GM19324 (cell line): ENCODE data around the gene ITSN1.
"Not testable (repeated sequence)": the region's sequence is repeated elsewhere in the genome, so short reads cannot be mapped to it uniquely, and the experiment has no call there.

Experiments used
- ATAC-seq: cut with Tn5 transposase; IDR thresholded peaks from one replicate; pipeline ENCODE4 v1.9.1; 2021; ENCODE audit warnings: mild to moderate bottlenecking, moderate library complexity; ENCODE audit not compliant: unreplicated experiment, low FRiP score

The ITSN1 gene

DNA sequence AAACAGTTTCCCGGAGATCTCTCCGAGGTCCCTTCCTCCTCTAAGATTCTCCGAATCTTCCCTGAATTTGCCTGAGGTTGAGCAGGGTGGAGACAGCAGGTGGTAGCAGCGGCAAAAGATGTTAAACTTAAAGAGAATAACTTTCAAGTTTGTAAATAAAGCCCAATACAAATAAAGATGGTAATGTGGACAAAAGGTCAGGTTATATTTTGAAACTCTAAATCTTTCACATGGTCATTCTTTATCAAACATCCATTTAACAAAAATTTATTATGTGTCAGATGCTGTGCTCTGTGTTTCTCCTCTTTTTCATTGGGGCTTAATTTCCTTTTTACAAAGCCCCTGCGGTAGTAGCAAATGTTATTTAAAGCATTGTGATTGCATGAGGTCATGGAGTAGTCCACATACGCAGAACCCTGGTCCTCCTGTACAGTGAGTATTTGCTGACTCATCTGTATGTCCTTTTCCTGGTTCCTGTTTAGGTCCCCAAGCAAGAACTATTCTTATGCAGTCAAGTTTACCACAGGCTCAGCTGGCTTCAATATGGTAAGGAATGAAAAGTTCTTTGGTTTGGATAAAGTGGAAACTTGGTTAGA, 119.2 kb downstream of the ITSN1 start:
- no peak for ATAC-seq

DNA sequence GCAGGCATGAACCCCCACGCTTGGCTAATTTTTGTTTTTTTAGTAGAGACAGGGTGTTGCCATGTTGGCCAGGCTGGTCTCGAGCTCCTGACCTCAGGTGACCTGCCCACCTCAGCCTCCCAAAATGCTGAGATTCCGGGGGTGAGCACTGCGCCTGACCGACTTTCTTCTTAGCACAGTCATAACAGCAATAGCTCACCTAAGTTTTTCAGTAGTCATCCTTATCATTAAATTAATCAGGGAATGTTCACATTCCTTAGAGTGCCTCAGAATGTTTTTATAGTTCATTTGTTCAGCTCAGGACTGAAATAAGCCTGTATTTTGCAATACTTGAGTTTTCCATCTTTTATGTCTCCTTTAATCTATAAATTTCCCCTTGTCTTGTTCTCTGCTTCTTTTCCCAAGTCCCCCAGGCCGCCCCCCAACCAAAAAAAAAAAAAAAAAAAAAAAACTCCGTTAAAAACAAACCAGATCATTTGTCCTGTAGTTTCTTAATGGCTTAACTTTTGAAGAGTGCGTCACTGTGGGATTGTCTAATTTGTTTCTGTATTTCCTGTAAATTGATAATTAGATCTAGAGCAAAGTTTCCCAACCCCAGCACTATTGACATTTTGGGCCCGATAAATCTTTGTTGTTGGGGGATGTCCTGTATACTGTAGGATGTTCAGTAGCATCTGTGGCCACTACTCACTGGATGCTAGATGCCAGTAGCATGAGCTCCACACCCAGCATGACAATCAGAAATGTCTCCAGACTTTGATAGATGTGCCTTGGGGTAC, 120.7 kb downstream of the ITSN1 start:
- no peak for ATAC-seq

DNA sequence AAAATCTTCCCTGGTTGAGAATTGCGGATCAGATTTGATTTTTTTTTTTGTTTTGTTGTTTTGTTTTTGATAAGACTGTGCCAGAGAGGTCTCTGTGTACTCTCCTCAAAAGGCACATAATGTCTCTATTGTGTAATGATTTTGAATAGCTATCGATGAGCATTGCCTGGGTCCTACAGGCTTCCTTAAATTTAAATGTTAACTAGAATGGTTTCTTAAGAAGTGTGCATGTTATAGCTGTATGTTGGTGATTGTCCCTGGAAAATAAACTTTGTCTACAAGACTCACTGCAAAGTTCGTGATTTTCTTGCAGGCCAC, 121.2 kb downstream of the ITSN1 start:
- ATAC-seq, result no peak

DNA sequence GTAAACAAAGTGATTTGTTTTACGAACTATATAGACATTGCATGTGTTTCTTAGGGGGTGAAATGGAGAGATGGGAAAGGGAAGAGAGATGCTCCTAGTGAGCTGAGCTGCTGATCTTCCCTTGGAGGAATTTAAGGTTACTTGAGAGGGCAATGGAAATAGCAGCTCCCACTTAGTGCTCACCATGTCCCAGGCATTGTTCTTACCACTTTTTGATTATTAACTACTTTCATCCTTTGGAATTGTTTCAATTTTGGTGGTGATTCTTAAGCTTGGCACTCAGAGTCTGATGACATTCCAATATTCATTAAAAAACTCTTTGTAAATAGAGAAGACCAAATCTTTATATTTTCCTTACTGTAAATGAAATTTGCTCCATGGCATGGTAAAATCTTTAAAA, 124.9 kb downstream of the ITSN1 start:
- ATAC-seq, result no peak

DNA sequence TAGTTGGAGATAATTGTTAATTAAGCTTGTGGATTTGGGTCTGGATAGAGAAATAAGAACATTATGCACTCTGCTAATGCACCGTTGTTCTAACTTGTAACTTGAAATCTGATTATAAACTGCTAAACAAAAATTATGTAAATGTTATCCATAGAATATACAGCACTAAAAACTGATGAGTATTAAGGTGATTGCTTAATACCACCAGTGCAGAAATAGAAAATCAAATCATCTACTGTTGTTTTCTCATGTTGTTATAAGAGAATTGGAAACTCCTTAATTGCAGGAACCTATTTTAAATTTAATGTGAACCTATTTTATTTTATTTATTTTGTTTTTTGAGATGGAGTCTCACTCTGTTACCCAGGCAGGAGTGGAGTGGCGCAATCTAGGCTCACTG, 125.7 kb downstream of the ITSN1 start:
- no peak for ATAC-seq

DNA sequence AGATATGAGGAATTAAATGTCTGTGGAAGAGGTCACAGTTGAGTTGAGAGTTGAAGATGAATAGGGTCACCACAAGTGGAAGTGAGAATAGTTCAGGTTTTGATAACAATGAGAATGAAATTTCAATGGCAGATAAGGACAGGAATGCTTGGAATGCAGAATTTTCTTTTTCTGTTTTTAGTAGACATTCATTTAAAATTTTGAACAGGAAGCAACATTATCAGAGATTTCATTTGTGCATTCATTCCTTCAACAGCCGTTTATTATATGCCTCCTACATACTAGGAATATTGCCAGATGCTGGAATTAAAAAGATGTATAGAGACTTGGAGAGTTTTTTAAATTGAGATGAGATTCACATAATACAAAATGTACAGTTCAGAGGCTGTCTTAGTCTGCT, 126.8 kb downstream of the ITSN1 start:
- no peak for ATAC-seq

DNA sequence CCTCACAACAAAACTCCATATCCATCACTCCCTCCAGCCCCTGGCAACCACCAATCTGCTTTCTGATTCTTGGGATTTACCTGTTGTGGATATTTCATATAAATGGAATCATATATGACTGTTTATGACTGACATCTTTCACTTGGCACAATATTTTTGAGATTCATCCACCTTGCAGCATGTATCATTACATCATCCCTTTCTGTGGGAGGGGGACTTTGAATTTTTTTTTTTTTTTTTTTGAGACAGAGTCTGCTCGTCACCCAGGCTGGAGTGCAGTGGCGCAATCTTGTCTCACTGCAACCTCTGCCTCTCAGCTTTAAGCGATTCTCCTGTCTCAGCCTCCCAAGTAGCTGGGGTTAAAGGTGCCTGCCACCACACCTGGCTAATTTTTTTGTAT, 128.2 kb downstream of the ITSN1 start:
- no peak for ATAC-seq

DNA sequence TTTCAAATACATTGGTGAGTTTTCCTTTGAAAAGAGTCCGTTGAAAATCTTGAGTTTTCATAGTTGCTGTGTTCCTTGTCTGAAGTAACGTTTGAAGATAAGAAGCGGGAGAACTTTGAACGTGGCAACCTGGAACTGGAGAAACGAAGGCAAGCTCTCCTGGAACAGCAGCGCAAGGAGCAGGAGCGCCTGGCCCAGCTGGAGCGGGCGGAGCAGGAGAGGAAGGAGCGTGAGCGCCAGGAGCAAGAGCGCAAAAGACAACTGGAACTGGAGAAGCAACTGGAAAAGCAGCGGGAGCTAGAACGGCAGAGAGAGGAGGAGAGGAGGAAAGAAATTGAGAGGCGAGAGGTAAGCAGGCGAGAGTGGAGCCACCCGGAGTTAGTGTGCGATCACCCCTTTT, 129.7 kb downstream of the ITSN1 start:
- ATAC-seq, result no peak

DNA sequence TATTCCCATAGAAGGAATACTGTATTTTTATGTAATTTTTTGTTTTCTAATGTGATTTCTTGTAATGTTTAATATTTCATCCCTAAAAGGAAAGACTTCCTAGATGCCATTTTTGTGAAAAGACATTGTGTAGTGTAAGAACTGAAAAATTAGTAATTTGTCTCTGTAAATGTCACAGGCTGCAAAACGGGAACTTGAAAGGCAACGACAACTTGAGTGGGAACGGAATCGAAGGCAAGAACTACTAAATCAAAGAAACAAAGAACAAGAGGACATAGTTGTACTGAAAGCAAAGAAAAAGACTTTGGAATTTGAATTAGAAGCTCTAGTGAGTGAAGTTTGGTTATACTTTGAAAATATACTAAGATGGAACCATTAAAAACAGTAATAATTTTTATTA, 132.2 kb downstream of the ITSN1 start:
- ATAC-seq, result no peak

DNA sequence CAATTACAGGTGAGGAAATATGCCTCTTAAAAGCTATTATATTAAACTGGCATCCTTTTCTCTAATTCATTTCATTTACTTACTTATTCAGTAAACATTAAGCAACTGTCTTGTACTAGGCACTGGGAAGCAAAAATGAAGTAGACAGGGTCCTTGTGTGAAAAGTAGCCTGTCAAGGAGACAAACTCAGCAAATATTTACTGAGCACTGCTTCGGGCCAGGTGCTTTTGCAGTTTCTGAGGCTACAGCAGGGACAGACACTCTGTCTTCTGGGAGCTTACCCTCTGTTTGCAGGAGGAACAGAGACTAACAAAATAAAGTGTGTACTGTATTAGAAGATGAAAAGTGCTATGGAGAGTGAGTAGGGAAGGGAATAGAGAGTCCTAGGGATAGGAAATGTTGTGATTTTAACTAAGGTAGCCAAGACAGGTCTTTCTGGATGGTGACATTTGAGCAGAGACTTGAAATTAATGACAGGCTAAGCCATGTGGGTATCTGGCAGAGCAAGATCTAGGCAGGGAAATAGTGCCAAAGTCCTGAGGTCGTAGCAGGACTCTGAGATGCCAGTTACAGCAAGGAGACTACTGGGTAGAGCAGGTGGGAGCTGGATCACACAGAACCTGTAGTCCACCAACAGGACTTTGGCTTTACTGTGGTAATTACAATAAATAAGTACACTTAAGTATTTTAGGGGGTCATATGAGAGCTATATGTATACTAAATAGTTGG, 133.0 kb downstream of the ITSN1 start:
- no peak for ATAC-seq

DNA sequence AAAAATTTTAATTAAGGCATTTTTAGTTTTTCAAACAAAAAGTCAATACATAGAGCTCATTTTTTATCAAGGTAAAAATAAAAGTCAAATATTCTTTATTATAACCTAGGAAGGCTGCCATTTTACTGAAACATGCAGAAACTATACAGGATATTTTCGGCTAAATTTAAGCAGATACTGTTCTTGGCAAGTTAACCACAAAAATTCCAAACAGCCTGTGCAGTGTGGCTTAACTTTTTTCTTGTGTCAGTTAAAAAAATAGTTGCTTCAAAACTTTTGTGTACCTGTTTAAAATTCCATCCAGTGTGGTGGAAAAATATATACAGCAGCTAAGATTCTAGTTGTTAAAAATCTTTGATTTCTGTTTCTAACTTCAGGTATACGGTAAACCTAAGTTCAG, 138.3 kb downstream of the ITSN1 start:
- no peak for ATAC-seq

DNA sequence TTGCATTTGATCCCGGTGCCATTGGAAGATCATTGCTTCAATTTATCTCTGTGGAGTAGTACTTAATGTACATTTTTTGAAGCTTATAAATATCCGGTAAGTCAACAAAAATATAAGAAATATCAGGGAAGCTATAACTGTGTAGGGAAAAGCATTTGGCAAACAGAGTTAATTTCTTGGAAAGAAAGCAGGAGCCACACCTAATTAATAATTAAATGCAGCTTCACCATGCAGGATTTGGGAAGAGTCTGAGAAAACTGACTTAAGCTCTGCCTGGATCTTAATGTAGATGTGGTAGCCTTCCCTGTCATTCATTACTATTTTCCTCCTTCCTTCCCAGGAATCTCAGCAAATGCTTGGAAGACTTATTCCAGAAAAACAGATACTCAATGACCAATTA, 138.8 kb downstream of the ITSN1 start:
- ATAC-seq, result no peak

DNA sequence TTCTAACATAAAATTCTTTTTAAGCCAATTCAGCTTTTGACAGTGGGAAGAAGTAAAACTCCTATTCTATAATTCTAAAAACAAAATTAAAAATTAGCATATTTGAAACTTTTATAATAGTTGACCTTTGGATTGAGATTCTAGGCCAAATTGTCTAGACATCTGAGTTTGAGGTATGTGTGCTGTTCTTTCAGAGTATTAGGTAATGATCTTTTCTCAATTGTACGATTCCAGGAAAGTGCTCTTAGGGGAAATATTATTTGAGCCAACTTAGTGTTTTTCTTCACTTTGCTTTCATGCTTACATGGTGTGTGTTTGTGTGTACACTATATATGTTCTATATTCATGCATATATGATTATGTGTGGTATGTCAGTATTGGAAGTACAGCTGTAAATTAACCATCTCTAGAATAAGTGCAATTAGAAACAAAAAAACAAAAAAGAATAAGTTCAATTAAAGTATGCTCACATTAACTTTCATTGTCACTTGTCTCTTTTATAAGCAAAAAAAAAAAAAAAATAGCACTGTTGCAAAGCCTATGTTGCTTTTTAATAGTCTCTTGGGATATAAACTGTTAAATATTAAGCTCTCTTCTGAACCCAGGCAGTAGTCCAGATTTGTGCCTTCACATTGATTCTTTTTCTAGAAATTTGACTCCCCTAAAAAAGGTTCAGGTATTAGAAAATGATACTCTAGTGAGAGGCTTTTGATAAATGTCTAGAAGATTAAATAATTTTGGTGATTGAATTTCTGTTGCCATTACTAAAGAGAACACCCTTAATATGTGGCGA, 141.1 kb downstream of the ITSN1 start:
- ATAC-seq, result no peak

DNA sequence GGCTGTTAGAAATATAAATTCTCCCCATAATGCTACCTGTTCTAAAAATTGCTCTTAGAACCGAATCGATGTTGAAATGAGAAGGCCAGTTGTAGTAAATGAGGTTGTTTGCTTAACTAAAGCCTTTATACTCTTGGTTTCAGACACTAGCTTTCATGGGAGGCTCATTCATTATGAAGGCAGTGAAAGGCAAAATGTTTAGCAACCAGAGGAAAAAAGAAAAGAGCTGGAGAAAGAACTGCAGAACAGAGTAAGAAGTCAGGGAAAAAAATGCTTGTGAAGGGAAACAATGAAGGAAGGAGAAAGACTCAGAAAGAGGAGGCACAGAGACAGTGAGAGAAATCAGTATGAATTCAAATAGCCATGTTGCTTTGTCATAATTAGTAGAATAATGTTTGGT, 145.1 kb downstream of the ITSN1 start:
- no peak for ATAC-seq

DNA sequence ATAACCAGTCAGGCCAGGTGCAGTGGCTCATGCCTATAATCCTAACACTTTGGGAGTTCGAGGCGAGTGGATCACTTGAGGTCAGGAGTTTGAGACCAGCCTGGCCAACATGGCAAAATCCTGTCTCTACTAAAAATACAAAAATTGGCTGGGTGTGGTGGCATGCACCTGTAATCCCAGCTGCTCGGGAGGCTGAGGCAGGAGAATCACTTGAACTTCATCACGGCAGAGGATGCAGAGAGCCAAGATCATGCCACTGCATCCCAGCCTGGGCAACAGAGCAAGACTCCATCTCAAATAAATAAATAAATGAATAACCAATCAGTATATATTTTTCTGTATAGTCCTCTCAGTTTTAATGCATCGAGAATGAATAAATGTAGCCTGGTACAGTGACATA, 146.1 kb downstream of the ITSN1 start:
- ATAC-seq, result not testable (repeated sequence)

DNA sequence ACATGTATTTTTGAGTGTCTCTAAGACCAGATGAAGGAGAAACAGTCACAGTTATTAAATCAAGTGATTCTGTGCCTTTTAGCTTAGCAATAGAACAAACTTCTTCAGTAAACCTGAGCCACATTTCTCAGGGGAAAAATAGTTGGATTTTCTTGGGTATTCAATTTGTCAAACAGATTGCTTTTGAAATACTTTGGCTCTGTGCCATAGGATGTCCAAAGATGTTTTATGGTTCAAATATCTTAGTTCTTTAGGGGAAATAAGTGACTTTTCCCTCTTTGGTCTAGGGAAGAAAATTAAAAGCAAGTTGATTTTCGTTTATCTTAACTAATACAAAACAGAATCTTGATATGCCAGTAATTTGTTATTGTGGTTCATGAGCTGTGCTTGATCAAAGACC, 147.4 kb downstream of the ITSN1 start:
- no peak for ATAC-seq

DNA sequence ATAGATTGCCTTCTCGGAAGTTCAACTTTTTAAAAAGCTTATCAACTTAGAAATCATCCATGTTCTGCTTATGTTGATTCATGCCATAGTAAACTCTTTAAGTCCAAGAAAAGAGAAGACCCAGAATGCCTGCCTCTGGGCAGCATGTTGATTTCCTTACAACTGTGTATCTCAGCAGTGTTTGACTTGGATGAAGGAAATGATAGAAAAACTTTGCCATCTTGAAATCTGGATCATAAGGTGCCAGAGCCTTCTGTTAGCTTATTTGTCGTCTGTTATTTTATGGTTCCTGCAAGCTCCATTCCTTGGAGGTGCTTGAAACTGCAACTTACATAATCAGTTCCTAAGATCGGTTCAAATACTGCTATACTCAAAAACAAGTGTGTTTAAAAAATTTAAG, 148.8 kb downstream of the ITSN1 start:
- no peak for ATAC-seq

DNA sequence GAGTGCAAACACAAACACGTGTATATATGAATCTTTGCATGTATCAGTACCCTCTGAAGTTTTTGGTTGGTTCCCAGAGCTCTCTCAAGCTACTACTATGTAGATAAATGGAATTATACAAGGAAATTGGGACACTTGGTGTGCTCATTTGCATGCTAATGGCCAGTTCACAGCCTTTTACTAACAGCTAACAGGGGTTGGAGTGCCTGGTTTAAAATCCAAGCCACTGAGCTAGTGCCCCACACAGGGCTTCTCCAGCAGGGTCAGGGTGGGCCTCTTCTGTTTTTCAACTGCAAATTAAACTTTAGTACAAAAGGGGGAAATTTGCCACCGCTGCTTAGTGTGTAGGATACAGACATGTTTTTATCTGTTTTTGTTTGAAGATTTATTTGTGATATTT, 152.3 kb downstream of the ITSN1 start:
- no peak for ATAC-seq

DNA sequence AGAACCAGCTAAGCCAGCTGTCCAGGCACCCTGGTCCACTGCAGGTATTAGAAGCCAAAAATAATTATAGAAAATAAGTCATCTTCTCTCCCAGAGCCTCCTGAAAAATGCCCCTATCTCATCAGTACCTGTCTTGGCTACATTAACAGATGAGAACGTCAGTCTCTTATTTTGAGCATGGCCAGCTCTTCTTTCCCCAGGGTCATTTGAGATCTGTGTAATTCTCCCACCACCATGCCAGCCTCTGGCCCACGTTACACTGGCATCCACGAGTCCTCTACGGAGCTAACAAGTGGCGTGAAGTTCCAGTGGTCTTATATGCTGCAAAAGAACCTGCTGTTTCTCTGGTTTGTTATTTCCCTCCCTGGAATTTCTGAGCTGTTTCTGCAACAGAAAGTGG, 155.3 kb downstream of the ITSN1 start:
- no peak for ATAC-seq

DNA sequence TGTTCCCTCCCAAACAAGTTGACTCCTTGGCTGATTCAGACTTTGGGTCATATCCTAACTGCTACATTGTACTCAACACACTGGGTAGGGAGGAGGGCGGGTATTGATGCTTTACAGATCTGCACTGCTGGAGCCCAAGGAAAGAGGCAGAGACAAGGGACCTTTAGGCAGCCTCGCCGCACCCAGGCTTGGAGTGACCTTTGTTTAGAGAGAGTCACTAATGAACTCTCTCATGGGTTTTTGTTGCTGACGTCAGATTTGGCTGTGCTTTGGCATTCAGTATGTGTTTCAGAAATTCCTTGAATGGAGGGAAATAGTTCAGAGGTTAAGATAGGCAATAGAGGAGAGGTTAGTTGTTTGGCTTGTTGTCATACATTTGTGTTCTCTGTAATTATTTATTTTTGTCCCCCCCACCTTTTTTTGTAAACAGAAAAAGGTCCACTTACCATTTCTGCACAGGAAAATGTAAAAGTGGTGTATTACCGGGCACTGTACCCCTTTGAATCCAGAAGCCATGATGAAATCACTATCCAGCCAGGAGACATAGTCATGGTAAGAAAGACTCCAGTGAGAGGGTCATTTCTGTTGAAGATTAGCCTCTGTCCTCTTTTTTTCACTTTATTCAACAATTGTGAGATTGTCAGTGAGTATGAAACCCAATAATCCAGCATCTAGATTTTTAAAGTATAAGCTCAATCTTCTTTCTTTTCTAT, 157.2 kb downstream of the ITSN1 start:
- ATAC-seq, result no peak
